Activated CD4-positive, alpha-beta T cell treated with anti-CD3 and anti-CD28 coated beads for 4 hours (primary cell): ENCODE measurements around the gene AP5Z1.
A peak's percentile ranks its signal among the peaks of the same experiment; 100 is the strongest.

ENCODE experiments used
- DNase-seq, 2 donors: peaks; one replicate each; pipeline ENCODE4 v3.0.0-alpha.2; 2020

The AP5Z1 gene

DNA sequence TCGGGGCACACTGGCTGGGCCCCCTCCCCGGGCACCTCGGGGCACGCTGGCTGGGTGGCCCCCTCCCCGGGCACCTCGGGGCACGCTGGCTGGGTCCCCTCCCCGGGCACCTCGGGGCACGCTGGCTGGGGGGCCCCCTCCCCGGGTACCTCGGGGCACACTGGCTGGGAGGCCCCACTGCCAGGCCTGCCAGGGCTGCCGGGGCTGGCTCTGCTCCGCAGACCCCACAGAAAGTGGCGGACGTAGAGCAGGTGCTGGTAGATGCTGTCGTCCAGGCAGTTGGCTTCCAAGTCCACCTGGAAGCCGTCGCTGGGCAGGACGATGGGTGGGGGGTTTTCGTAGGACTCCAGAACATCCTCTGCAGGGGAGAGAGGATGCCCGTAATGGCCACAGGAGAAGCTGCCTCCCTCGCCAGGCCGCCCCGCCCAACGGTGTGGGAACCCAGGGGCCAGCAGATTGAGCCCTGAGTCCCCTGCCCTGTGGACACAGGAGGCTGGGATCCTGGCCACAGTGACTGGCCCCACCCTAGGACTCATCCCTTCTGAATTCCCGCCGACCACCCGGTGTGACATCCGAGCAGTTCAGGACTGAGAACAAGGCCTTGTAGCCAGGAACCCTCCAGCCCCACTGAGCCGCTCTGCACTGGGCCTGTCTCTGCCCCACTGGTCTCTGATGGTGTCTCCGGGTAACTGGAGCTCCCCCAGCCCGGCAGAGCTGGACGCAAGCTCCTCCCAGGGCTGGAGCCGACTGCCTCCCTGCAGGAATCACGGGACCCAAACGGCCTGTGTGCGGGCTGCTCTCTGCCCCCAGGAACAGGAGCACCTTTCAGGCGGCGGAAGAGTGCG is 28.2 kb downstream of the AP5Z1 start:
- no peak for DNase-seq

DNA sequence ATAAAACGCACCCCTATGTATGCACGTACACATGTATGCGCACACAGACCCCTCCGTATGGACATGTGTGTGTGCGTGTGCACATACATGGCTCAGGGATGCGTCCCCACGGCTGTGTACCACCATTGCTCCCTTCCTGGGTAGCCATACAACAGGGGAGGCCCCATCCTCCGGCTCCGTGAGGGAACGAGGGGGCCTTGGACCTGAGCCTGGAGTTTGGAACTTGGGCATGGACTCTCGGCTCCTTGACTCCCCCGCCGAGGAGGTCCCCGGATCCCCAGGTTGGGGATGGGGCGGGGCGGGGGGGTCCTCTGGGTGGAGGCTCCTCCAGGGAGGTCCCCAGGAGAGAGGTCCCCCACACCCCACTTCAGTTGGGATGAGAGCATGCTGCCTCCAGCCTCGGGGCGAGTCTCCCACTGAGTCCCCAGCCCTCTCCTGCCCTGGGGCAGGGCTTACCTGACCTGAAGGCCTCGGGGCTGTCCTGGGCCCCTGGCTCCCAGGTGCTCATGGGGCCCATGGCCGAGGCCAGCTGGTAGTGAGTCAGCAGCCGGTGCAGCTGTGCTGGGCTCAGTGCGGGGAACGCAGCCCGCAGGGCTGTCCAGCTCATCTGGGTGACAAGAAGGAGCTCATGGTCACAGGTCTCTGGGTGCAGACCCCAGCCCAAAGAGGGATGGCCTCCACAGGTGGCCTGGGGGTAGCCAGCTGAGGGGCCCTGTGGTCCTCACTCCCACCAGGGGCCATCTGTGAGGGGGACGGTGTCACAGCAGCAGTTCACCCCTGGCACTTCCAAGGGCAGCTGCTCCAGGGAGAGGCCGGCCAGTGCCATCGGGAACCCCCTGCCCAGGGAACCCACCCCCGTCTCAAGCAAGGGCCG is 29.9 kb downstream of the AP5Z1 start:
- no peak for DNase-seq

DNA sequence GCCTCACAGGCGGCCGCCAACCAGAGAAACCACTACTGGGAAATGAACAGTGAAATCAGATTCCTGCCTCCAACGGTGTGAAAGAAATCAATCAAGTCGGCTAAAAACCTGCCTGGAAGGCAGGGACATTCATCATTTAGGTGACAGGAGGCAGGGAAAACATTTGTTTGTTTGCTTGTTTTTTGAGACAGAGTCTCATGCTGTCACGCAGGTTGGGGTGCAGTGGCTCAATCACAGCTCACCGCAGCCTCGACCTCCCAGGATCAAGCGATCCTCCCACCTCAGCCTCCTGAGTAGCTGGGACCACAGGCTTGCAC is 30.5 kb downstream of the AP5Z1 start:
- DNase-seq: no peak

DNA sequence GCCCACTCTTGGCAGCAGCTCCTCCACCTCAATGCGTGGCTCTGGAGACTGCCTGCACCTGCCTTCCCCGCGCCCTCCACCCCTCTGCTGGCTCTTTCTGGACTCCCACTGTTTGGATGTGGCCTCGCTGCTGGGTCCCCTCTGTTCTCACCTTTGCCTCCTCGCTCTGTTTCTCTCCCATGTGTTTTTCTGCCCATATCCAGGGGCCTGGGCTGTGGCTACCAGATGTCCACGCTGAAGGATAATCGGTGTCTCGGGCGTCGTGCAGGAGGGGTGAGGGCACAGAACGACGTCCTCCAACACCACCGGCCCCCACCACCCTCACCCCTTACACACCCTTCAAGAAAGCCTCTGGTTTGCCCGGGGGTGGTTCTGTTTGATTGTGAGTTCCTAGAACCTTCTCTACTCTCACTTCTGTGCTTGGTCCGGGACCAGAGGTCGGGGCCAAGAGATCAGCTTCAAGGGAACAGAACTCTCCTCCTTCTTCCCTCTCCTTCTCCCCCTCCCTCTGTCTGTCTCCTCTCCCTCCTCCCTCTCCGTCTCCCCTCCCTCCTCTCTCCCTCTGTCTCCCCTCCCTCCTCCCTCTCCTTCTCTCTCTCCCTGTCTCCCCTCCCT is 31.7 kb downstream of the AP5Z1 start:
- DNase-seq: no peak

DNA sequence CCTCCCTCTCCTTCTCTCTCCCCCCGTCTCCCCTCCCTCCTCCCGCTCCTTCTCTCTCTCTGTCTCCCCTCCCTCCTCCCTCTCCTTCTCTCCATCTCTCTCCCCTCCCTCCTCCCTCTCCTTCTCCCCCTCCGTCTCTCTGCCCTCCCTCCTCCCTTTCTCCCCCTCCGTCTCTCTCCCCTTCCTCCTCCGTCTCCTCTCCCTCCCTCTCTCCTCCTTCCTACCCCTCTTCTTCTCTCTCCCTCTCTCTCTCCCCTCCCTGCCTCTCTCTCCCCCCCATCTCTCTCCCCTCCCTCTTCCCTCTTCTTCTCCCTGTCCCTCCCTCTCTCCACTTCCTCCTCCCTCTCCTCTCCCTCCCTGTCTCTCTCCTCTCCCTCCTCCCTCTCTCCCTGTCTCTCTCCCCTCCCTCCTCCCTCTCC is 32.2 kb downstream of the AP5Z1 start:
- no peak for DNase-seq

DNA sequence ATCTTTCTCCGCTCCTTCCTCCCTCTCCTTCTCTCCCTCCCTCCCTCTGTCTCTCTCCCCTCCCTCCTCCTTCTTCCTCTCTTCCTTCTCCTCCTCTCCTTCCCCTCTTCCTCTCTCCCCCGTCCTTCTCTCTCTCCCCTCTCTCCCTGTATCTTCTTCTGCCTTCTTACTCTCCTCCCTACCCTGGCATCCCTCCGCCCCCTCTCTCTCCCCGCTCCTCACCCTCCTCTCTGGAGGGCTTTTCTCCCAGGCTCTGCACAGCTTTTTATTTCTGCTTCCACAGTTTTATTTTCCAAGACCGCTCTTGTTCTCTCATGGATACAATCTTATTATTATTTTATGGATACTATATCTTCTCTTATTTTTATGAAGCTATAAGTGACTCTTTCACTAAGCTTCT is 32.6 kb downstream of the AP5Z1 start:
- DNase-seq: no peak

DNA sequence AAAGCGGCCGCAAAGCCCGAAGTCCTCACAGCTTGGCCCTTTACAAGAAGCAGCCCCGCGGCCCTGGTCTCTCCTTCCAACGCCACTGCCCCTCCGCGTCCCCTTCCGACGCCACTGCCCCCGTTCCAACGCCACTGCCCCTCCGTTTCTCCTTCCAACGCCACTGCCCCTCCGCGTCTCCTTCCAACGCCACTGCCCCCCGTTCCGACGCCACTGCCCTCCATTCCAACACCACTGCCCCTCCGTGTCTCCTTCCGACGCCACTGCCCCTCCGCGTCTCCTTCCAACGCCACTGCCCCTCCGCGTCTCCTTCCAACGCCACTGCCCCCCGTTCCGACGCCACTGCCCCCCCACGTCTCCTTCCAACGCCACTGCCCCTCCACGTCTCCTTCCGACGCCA is 33.1 kb downstream of the AP5Z1 start:
- DNase-seq: no peak

- peak; percentile 20 to 22 for DNase-seq
These were observed 33.7 kb downstream of the AP5Z1 start for GRCh38 chr7:4809091-4809591.

GRCh38 chr7:4809666-4810065 is 34.2 kb downstream of the AP5Z1 start:
- no peak for DNase-seq

- no peak for DNase-seq
These were observed 39.0 kb downstream of the AP5Z1 start for GRCh38 chr7:4814433-4814832.

GRCh38 chr7:4815121-4815520 is 39.7 kb downstream of the AP5Z1 start:
- DNase-seq: no peak

DNA sequence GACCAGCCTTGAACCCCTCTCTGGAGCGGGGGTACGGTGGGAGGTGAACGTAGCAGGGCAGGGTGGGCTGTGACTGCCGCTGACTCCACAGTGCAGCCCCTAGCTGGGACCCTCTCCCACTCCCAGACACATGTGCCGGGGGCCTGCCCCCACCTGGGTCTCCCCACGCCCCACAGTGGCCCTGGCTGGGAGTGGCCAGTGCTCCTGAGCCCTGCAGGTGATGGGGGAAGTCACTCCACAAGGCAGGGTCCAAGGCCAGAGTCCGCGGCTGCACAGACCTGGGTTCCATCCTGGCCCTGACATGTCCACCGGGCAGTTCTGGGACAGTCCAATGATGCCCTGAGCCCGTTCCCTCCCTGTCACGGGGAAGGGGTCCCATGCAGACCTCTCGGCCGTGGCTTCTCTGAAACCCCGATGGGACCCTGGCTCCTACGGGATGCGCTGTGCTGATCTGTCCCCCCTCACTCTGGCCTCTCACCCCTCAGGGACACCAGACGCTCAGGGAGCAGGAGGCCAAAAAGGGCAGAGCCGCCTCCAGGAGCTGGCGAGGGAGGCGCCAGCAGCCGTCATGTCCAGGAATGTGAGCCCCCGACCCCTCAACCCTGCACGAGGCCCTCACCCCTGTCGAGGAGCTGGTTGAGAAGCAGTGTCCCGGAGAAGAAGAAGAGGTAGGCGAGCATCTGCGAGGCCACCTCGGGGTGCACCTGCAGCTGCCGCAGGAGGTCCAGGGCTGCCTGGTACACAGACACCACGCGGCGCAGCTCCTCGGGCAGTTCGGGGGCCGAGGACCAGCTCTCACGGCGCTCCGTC is 40.4 kb downstream of the AP5Z1 start:
- no peak for DNase-seq

DNA sequence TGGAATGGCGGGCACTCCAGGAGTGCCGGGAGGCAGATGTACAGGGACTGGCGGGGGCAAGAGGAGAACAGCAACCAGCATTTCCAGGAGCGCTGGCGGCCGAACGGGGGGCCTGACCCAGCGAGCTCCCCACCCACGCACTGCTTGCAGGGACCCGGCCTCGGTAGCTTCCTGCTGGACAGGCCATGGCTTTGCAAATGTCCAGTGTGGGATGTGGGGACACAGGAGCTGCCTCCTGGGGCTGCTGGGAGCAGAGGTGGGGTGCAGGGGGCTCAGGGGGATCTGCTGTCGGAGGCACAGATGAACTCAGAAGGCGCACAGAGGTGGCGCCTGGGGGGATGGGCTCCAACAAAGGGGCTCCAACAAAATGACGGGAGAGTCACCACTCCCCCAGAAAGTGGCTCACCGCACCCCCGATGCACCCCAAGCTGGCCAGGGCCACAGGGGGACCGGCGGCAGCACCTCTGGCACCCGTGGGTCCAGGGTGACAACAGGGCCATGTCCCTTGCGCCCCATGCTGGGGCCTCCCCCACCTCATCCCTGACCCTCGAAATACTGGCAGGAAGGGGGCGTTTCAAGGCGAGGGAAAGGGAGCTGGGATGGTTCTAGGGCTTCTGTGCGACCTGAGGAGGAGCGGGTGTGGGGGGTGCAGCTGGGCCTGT is 41.1 kb downstream of the AP5Z1 start:
- no peak for DNase-seq

DNA sequence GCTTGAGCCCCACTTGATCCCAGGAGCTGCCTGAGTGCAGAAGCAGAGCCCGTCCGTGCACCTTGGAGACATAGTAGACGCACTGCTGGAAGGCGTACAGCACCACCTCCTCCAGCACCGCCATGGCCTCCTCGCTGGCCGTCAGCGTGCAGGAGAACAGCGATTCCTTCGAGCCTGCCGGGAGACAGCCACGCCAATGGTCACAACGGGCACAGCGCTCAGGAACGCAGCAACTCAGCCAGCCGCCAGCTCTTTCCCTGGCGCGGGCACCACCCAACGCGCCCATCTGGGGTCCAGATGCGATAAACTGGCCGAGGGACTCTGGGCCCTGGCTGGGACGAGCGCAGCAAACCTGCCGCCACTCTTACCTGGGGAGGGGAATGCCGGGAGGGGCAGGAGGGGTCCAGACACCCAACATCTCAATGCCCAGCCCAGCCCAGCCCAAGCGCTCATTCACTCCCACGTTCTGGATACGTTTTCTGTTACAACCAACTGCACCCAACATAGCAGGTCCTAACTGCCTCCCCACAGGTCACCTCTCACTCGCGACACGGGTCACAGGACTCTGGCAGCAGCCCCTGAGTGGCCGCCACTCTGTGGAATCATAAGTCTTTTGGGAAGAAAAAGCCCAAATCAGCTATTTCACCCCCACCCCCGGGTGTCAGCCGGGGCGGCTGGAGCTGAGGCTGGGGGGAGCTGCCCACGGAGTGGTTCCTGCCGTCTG is 41.9 kb downstream of the AP5Z1 start:
- DNase-seq: no peak

DNA sequence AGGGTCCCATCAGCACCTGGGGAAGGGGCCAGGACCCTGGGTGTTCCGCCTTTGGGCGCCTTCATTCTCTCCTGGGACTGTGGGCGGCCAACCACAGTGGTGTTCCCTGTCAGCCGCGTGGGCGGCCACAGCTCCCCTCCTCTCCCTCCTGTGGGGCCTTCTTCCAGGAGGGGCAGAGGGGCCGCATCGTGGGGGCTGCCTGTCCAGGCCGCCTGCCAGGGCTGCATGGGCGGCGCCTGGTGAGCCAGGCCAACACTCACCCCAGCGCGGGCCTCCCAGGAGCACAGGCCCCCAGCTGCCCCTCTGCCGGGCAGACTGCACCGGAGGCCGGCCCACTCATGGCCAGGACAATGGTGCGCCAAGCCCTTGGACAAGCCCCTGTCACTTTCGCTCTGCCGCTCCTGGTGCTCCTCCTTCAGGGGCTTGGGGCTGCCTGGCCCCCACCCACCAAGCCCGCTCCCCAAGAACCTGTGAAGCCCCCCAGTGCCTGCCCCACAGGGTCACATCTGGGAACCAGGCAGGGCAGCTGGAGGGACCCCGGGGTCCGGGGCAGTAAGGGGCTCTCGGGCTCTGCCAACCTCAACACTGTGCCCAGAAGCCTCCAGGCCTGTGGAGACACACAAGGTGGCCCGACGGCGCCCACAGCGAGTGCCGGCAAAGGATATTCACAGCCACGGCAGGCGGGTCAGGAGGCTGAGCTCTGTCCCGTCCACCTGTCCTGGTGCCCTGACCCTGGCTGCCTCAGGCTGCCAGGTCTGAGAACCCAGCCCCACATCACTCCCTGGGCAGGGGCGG is 42.8 kb downstream of the AP5Z1 start:
- DNase-seq: no peak

GRCh38 chr7:4819560-4820404 is 44.4 kb downstream of the AP5Z1 start:
- no peak for DNase-seq

DNA sequence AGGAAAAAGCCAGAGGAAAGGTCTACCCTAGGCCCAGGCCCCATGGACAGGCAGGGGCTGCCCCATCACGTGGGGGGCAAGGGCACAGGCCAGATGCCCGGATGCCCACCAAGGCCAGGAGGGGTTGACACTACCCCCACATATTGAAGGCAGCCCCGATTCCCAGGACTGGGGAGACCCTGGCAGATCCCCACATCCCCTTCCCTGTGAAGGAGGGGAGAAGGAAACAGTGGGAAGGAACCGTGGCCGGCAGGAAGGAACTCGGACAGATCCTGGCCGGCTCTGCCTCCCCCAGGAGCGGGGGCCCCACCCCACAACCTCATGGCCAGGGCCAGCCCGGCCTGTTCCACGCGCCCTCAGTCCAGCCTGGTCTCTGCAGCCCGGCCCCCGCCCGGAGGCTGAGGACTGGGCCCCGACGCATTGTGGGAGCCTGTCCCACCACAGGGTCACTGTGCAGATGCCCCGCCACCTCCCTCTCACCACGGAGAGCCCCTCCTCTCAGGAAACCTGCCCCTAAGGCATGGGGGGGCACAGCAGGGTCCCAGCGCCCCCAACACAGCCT is 45.1 kb downstream of the AP5Z1 start:
- no peak for DNase-seq

GRCh38 chr7:4820967-4821471 is 45.6 kb downstream of the AP5Z1 start:
- no peak for DNase-seq

GRCh38 chr7:4822677-4823076 is 47.3 kb downstream of the AP5Z1 start:
- DNase-seq: no peak
